Spinal cord (tissue), 10 donors: ENCODE data around the gene SNX8. TPM values are rescaled to one million over a fixed set of nuclear protein-coding genes. Genes with fewer than 3 reads are reported as not detected.
A peak's percentile ranks its signal among the peaks of the same experiment; 100 is the strongest.
"Not testable (repeated sequence)": the region's sequence is repeated elsewhere in the genome, so short reads cannot be mapped to it uniquely, and the experiment has no call there.

Experiments used
- DNase-seq, 6 donors: peaks; one replicate each; pipeline versions ENCODE4 v3.0.0 to v3.0.0-alpha.2; 2013 to 2015; ENCODE audit warnings: low spot score in 6 of 6, low read depth in 4 of 6
- H3K27ac ChIP-seq: one replicate; pipeline ENCODE4 v1.5.1; 2013; ENCODE audit warnings: low read depth, low read length, control low read depth
- H3K27me3 ChIP-seq: one replicate; pipeline ENCODE4 v1.6.1; 2013; ENCODE audit warnings: low read length; ENCODE audit not compliant: control insufficient read depth, insufficient read depth
- H3K36me3 ChIP-seq: one replicate; pipeline ENCODE4 v1.6.1; 2013; ENCODE audit warnings: low read length; ENCODE audit not compliant: control insufficient read depth, insufficient read depth
- H3K4me1 ChIP-seq: one replicate; pipeline ENCODE4 v1.6.1; 2013; ENCODE audit warnings: low read length; ENCODE audit not compliant: control insufficient read depth, insufficient read depth
- H3K4me3 ChIP-seq: one replicate; pipeline ENCODE4 v1.5.1; 2013; ENCODE audit warnings: low read depth, low read length, control low read depth
- H3K9me3 ChIP-seq: one replicate; pipeline ENCODE4 v1.6.1; 2013; ENCODE audit warnings: low read length; ENCODE audit not compliant: control insufficient read depth, insufficient read depth
- WGBS: methylation state at CpG from one replicate; pipeline ENCODE4 v1.1.5; 2013; ENCODE audit warnings: missing lambda C conversion rate; ENCODE audit not compliant: insufficient coverage; 5-methylcytosine and 5-hydroxymethylcytosine counted together
- polyA plus RNA-seq, 2 donors: library from polyadenylated mRNA; unstranded; fragments of 120-200 nt; gene quantifications; one replicate each; pipeline ENCODE4 v1.2.1, GENCODE V29; 2013; ENCODE audit not compliant: insufficient read length in 2 of 2
- total RNA-seq, 2 donors: library from RNA; depleted of rRNA in 1 of 2; stranded (reverse); fragments of 120-200 nt in 1 of 2; fragments of >200 nt in 1 of 2; gene quantifications; one replicate each; pipeline versions ENCODE4 v1.2.3 to v1.2.4, GENCODE V29; 2013 to 2014
- donor health status: healthy.

Gene SNX8
- total and polyA plus RNA-seq, 4 donors: 12.2 to 36.9 (median 23.9) TPM

GRCh38 chr7:2354939-2355704, 40.9 kb upstream of the SNX8 start:
- peaks cover 36% of the 10 kb centered on the region for H3K4me1 ChIP-seq
- DNase-seq: peak in 1 of 6 donors; percentile 10

GRCh38 chr7:2354186-2354938, 40.1 kb upstream of the SNX8 start, which contains the start of gene EIF3B:
Gene EIF3B, plus strand, starts transcription at chr7:2354827. Its CDS starts 95 bp downstream, at chr7:2354922.
- H3K4me1 ChIP-seq: peaks cover 33% of the 10 kb centered on the region

More at GRCh38 chr7:2354939-2355704, 40.9 kb upstream of the SNX8 start:
- Histone ChIP-seq H3K9me3 (no peaks in the 10 kb centered on the region), H3K36me3 (peaks cover 20% of the 10 kb centered on the region), H3K4me3 (peak overlapping the region; percentile 92), H3K27me3 (no peaks in the 10 kb centered on the region), H3K27ac (no peak overlapping the region)
- WGBS: under 1% methylated on average over 92 of the region's 92 CpGs

GRCh38 chr7:2353936-2354185, 39.6 kb upstream of the SNX8 start:
- no peaks in the 10 kb centered on the region for H3K9me3 ChIP-seq
- peak overlapping the region; percentile 100 for H3K27ac ChIP-seq
- peak in 4 of 6 donors; percentile 78 to 97 (median 88) for DNase-seq
- H3K4me3 ChIP-seq: peak overlapping the region; percentile 92
- peaks cover 31% of the 10 kb centered on the region for H3K4me1 ChIP-seq
- peaks cover 14% of the 10 kb centered on the region for H3K36me3 ChIP-seq
- no peaks in the 10 kb centered on the region for H3K27me3 ChIP-seq
- WGBS: 0% methylated on average over 21 of the region's 26 CpGs

More at GRCh38 chr7:2354186-2354938, 40.1 kb upstream of the SNX8 start, which contains the start of gene EIF3B:
- DNase-seq: peak; percentile 90 to 100 (median 94)
- H3K4me3 ChIP-seq: peak within 1 kb of the TSS; percentile 92
- H3K36me3 ChIP-seq: peaks cover 17% of the 10 kb centered on the region
- no peaks in the 10 kb centered on the region for H3K27me3 ChIP-seq
- H3K9me3 ChIP-seq: no peaks in the 10 kb centered on the region
- peak within 1 kb of the TSS; percentile 100 for H3K27ac ChIP-seq
- under 1% methylated on average over 46 of the region's 55 CpGs for WGBS

- H3K27ac ChIP-seq: peak overlapping the region; percentile 100
- peaks cover 27% of the 10 kb centered on the region for H3K4me1 ChIP-seq
- no peaks in the 10 kb centered on the region for H3K27me3 ChIP-seq
- peak in 1 of 6 donors; percentile 3 for DNase-seq
- WGBS: 0% methylated on average over 1 of the region's 22 CpGs
- peaks cover 10% of the 10 kb centered on the region for H3K36me3 ChIP-seq
- H3K9me3 ChIP-seq: no peaks in the 10 kb centered on the region
- H3K4me3 ChIP-seq: peak overlapping the region; percentile 92
Observed at GRCh38 chr7:2353113-2353935, 39.1 kb upstream of the SNX8 start.

- H3K27me3 ChIP-seq: no peaks in the 10 kb centered on the region
- peaks cover 2% of the 10 kb centered on the region for H3K36me3 ChIP-seq
- WGBS: 80% methylated on average over 11 of the region's 12 CpGs
- no peak overlapping the region for H3K4me3 ChIP-seq
- H3K4me1 ChIP-seq: peaks cover 15% of the 10 kb centered on the region
- no peak overlapping the region for H3K27ac ChIP-seq
- no peak for DNase-seq
- H3K9me3 ChIP-seq: no peaks in the 10 kb centered on the region
Observed at GRCh38 chr7:2350861-2351260, 36.6 kb upstream of the SNX8 start.

- WGBS: 97% methylated on average over 5 of the region's 9 CpGs
- H3K4me3 ChIP-seq: no peak overlapping the region
- no peaks in the 10 kb centered on the region for H3K27me3 ChIP-seq
- H3K27ac ChIP-seq: no peak overlapping the region
- DNase-seq: no peak
- H3K9me3 ChIP-seq: no peaks in the 10 kb centered on the region
- peaks cover 9% of the 10 kb centered on the region for H3K4me1 ChIP-seq
- peaks cover 2% of the 10 kb centered on the region for H3K36me3 ChIP-seq
Observed at GRCh38 chr7:2350055-2350454, 35.8 kb upstream of the SNX8 start.

- not testable (repeated sequence) for H3K4me3 ChIP-seq, H3K27me3 ChIP-seq, DNase-seq, H3K36me3 ChIP-seq, H3K9me3 ChIP-seq, H3K4me1 ChIP-seq
- H3K27ac ChIP-seq: peak overlapping the region; percentile 61
- 93% methylated on average over 10 of the region's 15 CpGs for WGBS
Observed at GRCh38 chr7:2347351-2348063, 33.3 kb upstream of the SNX8 start.

- Histone ChIP-seq H3K9me3 (no peaks in the 10 kb centered on the region), H3K27me3 (no peaks in the 10 kb centered on the region), H3K4me3 (no peak overlapping the region), H3K27ac (no peak overlapping the region), H3K4me1 (no peaks in the 10 kb centered on the region), H3K36me3 (no peaks in the 10 kb centered on the region)
- no peak for DNase-seq
- WGBS: 89% methylated on average over 13 of the region's 20 CpGs
Observed at GRCh38 chr7:2336626-2337299, 22.5 kb upstream of the SNX8 start.
